Neural progenitor cell (in vitro differentiated cells): Measurements from ENCODE around the gene PAQR5.

Experiments used
- EZH2 ChIP-seq: fragments of 200-600 bp; sonication (generic); IDR thresholded peaks from 2 replicates; pipeline ENCODE4 v1.6.1; 2017; ENCODE audit warnings: antibody characterized with exemption, mild to moderate bottlenecking, moderate library complexity
- EZH2phosphoT487 ChIP-seq: fragments of 200-600 bp; sonication (generic); IDR thresholded peaks from 2 replicates; pipeline ENCODE4 v1.6.1; 2017; ENCODE audit warnings: antibody characterized with exemption
- TF ChIP-seq, protein P1 (sequence below): fragments of 200-600 bp; sonication (generic); IDR thresholded peaks from 2 replicates; pipeline ENCODE4 v1.5.1; 2017; ENCODE audit warnings: antibody characterized with exemption, mild to moderate bottlenecking

GRCh38 chr15:69393831-69394491 is 95.2 kb downstream of the PAQR5 start:
- TF ChIP-seq EZH2 = no peak
- TF ChIP-seq, protein P1, sequence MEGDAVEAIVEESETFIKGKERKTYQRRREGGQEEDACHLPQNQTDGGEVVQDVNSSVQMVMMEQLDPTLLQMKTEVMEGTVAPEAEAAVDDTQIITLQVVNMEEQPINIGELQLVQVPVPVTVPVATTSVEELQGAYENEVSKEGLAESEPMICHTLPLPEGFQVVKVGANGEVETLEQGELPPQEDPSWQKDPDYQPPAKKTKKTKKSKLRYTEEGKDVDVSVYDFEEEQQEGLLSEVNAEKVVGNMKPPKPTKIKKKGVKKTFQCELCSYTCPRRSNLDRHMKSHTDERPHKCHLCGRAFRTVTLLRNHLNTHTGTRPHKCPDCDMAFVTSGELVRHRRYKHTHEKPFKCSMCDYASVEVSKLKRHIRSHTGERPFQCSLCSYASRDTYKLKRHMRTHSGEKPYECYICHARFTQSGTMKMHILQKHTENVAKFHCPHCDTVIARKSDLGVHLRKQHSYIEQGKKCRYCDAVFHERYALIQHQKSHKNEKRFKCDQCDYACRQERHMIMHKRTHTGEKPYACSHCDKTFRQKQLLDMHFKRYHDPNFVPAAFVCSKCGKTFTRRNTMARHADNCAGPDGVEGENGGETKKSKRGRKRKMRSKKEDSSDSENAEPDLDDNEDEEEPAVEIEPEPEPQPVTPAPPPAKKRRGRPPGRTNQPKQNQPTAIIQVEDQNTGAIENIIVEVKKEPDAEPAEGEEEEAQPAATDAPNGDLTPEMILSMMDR = no peak
- TF ChIP-seq EZH2phosphoT487 = no peak
